GM19239 (cell line): ENCODE measurements around the gene RELB.
"Not testable (repeated sequence)": the region's sequence is repeated elsewhere in the genome, so short reads cannot be mapped to it uniquely, and the experiment has no call there.

Experiments used
- DNase-seq: peaks from one replicate; pipeline ENCODE4 v3.0.0; 2011; ENCODE audit warnings: low spot score; ENCODE audit not compliant: insufficient read length
- FAIRE-seq: peaks from 2 replicates; lab custom pipeline; 2011; peaks lifted over from hg19 to GRCh38; lab: Jason Lieb, UNC

The RELB gene

GRCh38 chr19:44986389-44986788 is 14.9 kb upstream of the RELB start:
- FAIRE-seq: no peak
- no peak for DNase-seq

- FAIRE-seq (no peak), DNase-seq (no peak)
These were observed 14.1 kb upstream of the RELB start for GRCh38 chr19:44987148-44987675.

GRCh38 chr19:44988273-44988672 is 13.0 kb upstream of the RELB start:
- DNase-seq (no peak), FAIRE-seq (no peak)

- peak; percentile 83 for DNase-seq
- FAIRE-seq: peak; percentile 73
These were observed 12.2 kb upstream of the RELB start for GRCh38 chr19:44988896-44989556.

- no peak for FAIRE-seq
These were observed 10.8 kb upstream of the RELB start for GRCh38 chr19:44990459-44990858.

GRCh38 chr19:44990966-44991365 is 10.3 kb upstream of the RELB start:
- FAIRE-seq (no peak), DNase-seq (no peak)

More at GRCh38 chr19:44990459-44990858, 10.8 kb upstream of the RELB start:
- no peak for DNase-seq

- FAIRE-seq (no peak), DNase-seq (no peak)
These were observed 8.7 kb upstream of the RELB start for GRCh38 chr19:44992336-44993163.

- FAIRE-seq: no peak
- DNase-seq: no peak
These were observed 7.7 kb upstream of the RELB start for GRCh38 chr19:44993526-44993925.

- FAIRE-seq (no peak), DNase-seq (no peak)
These were observed 7.2 kb upstream of the RELB start for GRCh38 chr19:44993926-44994537.

- DNase-seq (no peak), FAIRE-seq (no peak)
These were observed 3.2 kb upstream of the RELB start for GRCh38 chr19:44998025-44998424.

- FAIRE-seq, DNase-seq: not testable (repeated sequence)
These were observed 1.9 kb upstream of the RELB start for GRCh38 chr19:44999131-44999925.

- FAIRE-seq: peak; percentile 47
- DNase-seq: not testable (repeated sequence)
These were observed 599 bp upstream of the RELB start for GRCh38 chr19:45000665-45001064.

GRCh38 chr19:45003485-45003884 is 2.2 kb downstream of the RELB start:
- DNase-seq: no peak
- no peak for FAIRE-seq

- FAIRE-seq: no peak
- DNase-seq: no peak
These were observed 4.5 kb downstream of the RELB start for GRCh38 chr19:45005787-45006186.

GRCh38 chr19:45008552-45008951 is 7.3 kb downstream of the RELB start:
- FAIRE-seq: no peak
- DNase-seq: no peak

- no peak for DNase-seq
- FAIRE-seq: no peak
These were observed 8.5 kb downstream of the RELB start for GRCh38 chr19:45009625-45010255.

- FAIRE-seq: no peak
- no peak for DNase-seq
These were observed 9.0 kb downstream of the RELB start for GRCh38 chr19:45010306-45010705.

GRCh38 chr19:45011959-45012358 is 10.7 kb downstream of the RELB start:
- FAIRE-seq: no peak
- no peak for DNase-seq

GRCh38 chr19:45016388-45017314 is 15.4 kb downstream of the RELB start:
- peak; percentile 97 for FAIRE-seq

More at GRCh38 chr19:45016388-45017314, 15.4 kb downstream of the RELB start:
- peak; percentile 85 for DNase-seq
